Measurements from ENCODE around the gene ADAMTS15. TPM values are rescaled to one million over a fixed set of nuclear protein-coding genes. Genes with fewer than 3 reads are reported as not detected.

Gene ADAMTS15
- polyA plus RNA-seq, 1 experiment = 5.6 TPM

- H3K4me3 ChIP-seq (ENCODE audit: low read depth, low read length) = no peak overlapping the region
- no peak for DNase-seq (ENCODE audit: low read depth)
- TF ChIP-seq CTCF (IDR thresholded peaks at IDR 0.05; ENCODE audit: insufficient read depth, low read depth, low read length) = no peak
- ChIA-PET CTCF (interaction anchor here (1.0 to 12.2 kb wide), 3 partner anchors 38 to 426 kb away, joined by 3 to 421 read pairs (median 5); no protein-coding TSS in a partner anchor), POLR2A (no interaction called here)
- no peaks in the 10 kb centered on the region for H3K27me3 ChIP-seq (ENCODE audit: control insufficient read depth, insufficient read depth, low read length)
- H3K36me3 ChIP-seq (ENCODE audit: control insufficient read depth, insufficient read depth, low read length) = no peaks in the 10 kb centered on the region
Measured at GRCh38 chr11:130439160-130439519, 9.3 kb upstream of the ADAMTS15 start.

- DNase-seq (ENCODE audit: low read depth) = no peak
- no peaks in the 10 kb centered on the region for H3K36me3 ChIP-seq (ENCODE audit: control insufficient read depth, insufficient read depth, low read length)
- H3K27me3 ChIP-seq (ENCODE audit: control insufficient read depth, insufficient read depth, low read length) = no peaks in the 10 kb centered on the region
- ChIA-PET POLR2A (no interaction called here), CTCF (interaction anchor here (12.2 kb wide), 1 partner anchor 425 kb away, joined by 421 read pairs; no protein-coding TSS in a partner anchor)
- H3K4me3 ChIP-seq (ENCODE audit: low read depth, low read length) = no peak overlapping the region
- no peak for TF ChIP-seq CTCF (IDR thresholded peaks at IDR 0.05; ENCODE audit: insufficient read depth, low read depth, low read length)
Measured at GRCh38 chr11:130439876-130440275, 8.6 kb upstream of the ADAMTS15 start.

DNA sequence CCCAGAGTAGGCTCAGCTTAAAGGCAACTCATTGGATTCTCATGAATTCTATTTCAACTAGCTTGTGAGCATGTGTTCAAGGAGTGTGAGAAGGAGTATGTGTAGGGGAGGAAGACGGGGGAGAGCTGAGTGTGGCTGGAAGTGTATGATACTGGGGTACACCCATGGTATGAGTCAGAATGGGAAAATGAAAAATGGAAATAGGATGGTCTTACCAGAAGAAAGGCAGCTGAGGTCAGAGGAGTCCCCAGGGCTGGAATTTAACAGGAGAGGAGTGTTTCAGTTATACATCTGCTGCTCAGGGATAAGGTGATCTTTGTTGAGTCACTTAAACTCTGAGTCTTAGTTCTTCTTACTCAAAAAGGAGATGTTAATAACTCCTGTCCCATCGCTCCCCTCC is 6.7 kb upstream of the ADAMTS15 start:
- TF ChIP-seq CTCF (IDR thresholded peaks at IDR 0.05; ENCODE audit: insufficient read depth, low read depth, low read length) = no peak
- CTCF ChIA-PET = interaction anchor here (0.9 to 5.6 kb wide), 8 partner anchors 9 to 454 kb away, joined by 3 to 51 read pairs (median 5); no protein-coding TSS in a partner anchor
- POLR2A ChIA-PET = no interaction called here

GRCh38 chr11:130442737-130443136 is 5.7 kb upstream of the ADAMTS15 start:
- no peak for TF ChIP-seq CTCF (IDR thresholded peaks at IDR 0.05; ENCODE audit: insufficient read depth, low read depth, low read length)
- ChIA-PET CTCF (interaction anchor here (1.0 to 5.6 kb wide), 7 partner anchors 8 to 419 kb away, joined by 3 to 51 read pairs (median 4); no protein-coding TSS in a partner anchor), POLR2A (interaction anchor here (1.2 kb wide), 1 partner anchor 8 kb away, joined by 3 read pairs; no protein-coding TSS in a partner anchor)
- no peak for DNase-seq (ENCODE audit: low read depth)
- Histone ChIP-seq H3K36me3 (ENCODE audit: control insufficient read depth, insufficient read depth, low read length) (no peaks in the 10 kb centered on the region), H3K27me3 (ENCODE audit: control insufficient read depth, insufficient read depth, low read length) (no peaks in the 10 kb centered on the region), H3K4me3 (ENCODE audit: low read depth, low read length) (no peak overlapping the region)

More for the DNA sequence above, 6.7 kb upstream of the ADAMTS15 start:
- Histone ChIP-seq H3K36me3 (ENCODE audit: control insufficient read depth, insufficient read depth, low read length) (no peaks in the 10 kb centered on the region), H3K4me3 (ENCODE audit: low read depth, low read length) (no peak overlapping the region), H3K27me3 (ENCODE audit: control insufficient read depth, insufficient read depth, low read length) (no peaks in the 10 kb centered on the region)
- DNase-seq (ENCODE audit: low read depth) = no peak

DNA sequence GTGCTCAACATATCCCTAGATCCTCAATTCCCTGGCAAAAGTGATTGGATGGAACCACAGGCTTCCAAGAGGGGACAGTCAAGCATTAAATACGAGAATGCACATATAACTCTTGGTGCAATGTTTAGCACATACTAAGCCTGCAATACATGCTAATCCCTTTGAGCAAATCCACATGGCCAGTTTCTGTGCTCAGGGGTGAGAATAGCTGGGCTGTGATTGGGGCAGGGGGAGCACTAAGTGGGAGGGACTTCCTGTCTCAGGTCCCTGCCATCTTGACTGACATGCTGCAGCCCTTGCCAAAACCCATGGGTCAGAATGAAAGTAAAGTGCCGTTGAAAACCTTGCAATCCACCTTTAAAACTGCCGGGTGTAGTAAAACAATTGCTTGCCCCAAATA is 2.7 kb upstream of the ADAMTS15 start:
- POLR2A ChIA-PET = no interaction called here
- Histone ChIP-seq H3K36me3 (ENCODE audit: control insufficient read depth, insufficient read depth, low read length) (no peaks in the 10 kb centered on the region), H3K4me3 (ENCODE audit: low read depth, low read length) (no peak overlapping the region), H3K27me3 (ENCODE audit: control insufficient read depth, insufficient read depth, low read length) (no peaks in the 10 kb centered on the region)
- no peak for DNase-seq (ENCODE audit: low read depth)
- CTCF ChIA-PET = interaction anchor here (1.6 to 5.6 kb wide), 2 partner anchors 416 to 448 kb away, joined by 5 to 51 read pairs; no protein-coding TSS in a partner anchor
- no peak for TF ChIP-seq CTCF (IDR thresholded peaks at IDR 0.05; ENCODE audit: insufficient read depth, low read depth, low read length)
